Measurements from ENCODE around the gene MAP4K2. TPM values are rescaled to one million over a fixed set of nuclear protein-coding genes. Genes with fewer than 3 reads are reported as not detected.

MAP4K2 gene
- total and polyA plus RNA-seq, 2 of the 8 experiments (the other 6 are each of a cell fraction or from before 2014, with no cell fraction given), result 20.1 to 20.7 TPM

GRCh38 chr11:64796047-64796756, 6.8 kb downstream of the MAP4K2 start:
- no peak overlapping the region for H2BK20ac ChIP-seq (ENCODE audit: low read length)
- no peaks in the 10 kb centered on the region; the same call in 1 of the 2 replicates for H3K79me1 ChIP-seq (ENCODE audit: low read depth, low read length)
- peaks cover 0 to 2% of the 10 kb centered on the region in 2 experiments for H4K20me1 ChIP-seq (replicated peaks in 1 of 2; ENCODE audit: control insufficient read depth in 1 of 2, insufficient read depth in 2 of 2, low read length in 2 of 2)
- H3K9ac ChIP-seq (replicated peaks in 1 of 4; ENCODE audit: extremely low read depth in 1 of 4, low read depth in 3 of 4, low read length in 3 of 4), result no peak overlapping the region
- H4K91ac ChIP-seq (replicated peaks; ENCODE audit: insufficient read length, low read length), result no peak overlapping the region
- H3K36me3 ChIP-seq (ENCODE audit: control insufficient read depth in 2 of 4, insufficient read depth in 4 of 4, low read length in 3 of 4), result peaks cover 0 to 2% (median 0%) of the 10 kb centered on the region in 4 experiments; a peak in 1 of 8 replicates
- FAIRE-seq (no peak), DNase-seq (ENCODE audit: low read depth in 1 of 2, low spot score in 2 of 2) (no peak)
- H2BK5ac ChIP-seq (ENCODE audit: low read depth, low read length), result no peak overlapping the region
- POLR2A ChIA-PET (ENCODE audit: partially characterized antibody), result interaction anchor here (0.7 to 1.6 kb wide), 2 partner anchors 10 to 34 kb away, joined by 3 to 4 read pairs; no protein-coding TSS in a partner anchor
- H3K4ac ChIP-seq (replicated peaks; ENCODE audit: insufficient read length, low read depth, low read length), result no peak overlapping the region
- no peak overlapping the region for H4K8ac ChIP-seq (ENCODE audit: extremely low read depth, insufficient read depth, low read length)
- CTCF ChIA-PET (ENCODE audit: partially characterized antibody), result interaction anchor here (1.0 to 2.7 kb wide), 4 partner anchors 13 to 72 kb away, joined by 3 to 9 read pairs (median 4); no protein-coding TSS in a partner anchor
- no peak overlapping the region for H3K4me2 ChIP-seq (ENCODE audit: insufficient read depth in 1 of 2, low read depth in 2 of 2, low read length in 2 of 2)
- no peak overlapping the region for H3K4me3 ChIP-seq (ENCODE audit: extremely low read depth in 1 of 4, insufficient read depth in 2 of 4, low read depth in 3 of 4, low read length in 4 of 4)
- no peaks in the 10 kb centered on the region for H3K9me3 ChIP-seq (ENCODE audit: insufficient read depth in 2 of 2, low read depth in 1 of 2, low read length in 1 of 2)
- H3K27ac ChIP-seq (ENCODE audit: low read depth, low read length), result no peak overlapping the region
- no peak overlapping the region for H3K56ac ChIP-seq (replicated peaks; ENCODE audit: insufficient read length, low read depth, low read length)
- no peaks in the 10 kb centered on the region for H3K23me2 ChIP-seq (ENCODE audit: low read depth, low read length)
- no peaks in the 10 kb centered on the region for H3K27me3 ChIP-seq (replicated peaks in 1 of 4; ENCODE audit: control insufficient read depth in 3 of 4, extremely low read depth in 1 of 4, insufficient read depth in 3 of 4, low read length in 3 of 4)
- H2BK120ac ChIP-seq (replicated peaks; ENCODE audit: low read depth, low read length), result no peak overlapping the region
- no peak overlapping the region for H2AFZ ChIP-seq (ENCODE audit: low read length)
- no peak overlapping the region for H4K5ac ChIP-seq (ENCODE audit: insufficient read length, low read depth, low read length)
- no peak overlapping the region for H3K14ac ChIP-seq (ENCODE audit: insufficient read length)
- WGBS, 2 experiments (ENCODE audit: extremely low coverage in 1 of 2, insufficient coverage in 1 of 2, insufficient read length in 1 of 2, insufficient replicate concordance in 2 of 2, low coverage in 1 of 2, low lambda C conversion rate in 2 of 2, missing lambda C conversion rate in 1 of 2), result 89% methylated on average over 18 of the region's 19 CpGs; no CpG with 5 or more reads in 1 of the 2 experiments
- no peaks in the 10 kb centered on the region for H3K79me2 ChIP-seq (ENCODE audit: control insufficient read depth in 1 of 2, insufficient read depth in 2 of 2, low read length in 2 of 2)
- no peak overlapping the region for H2BK15ac ChIP-seq (ENCODE audit: low read length)
- no peaks in the 10 kb centered on the region for H3K4me1 ChIP-seq (replicated peaks in 1 of 4; ENCODE audit: control insufficient read depth in 3 of 4, insufficient read depth in 4 of 4, low read length in 3 of 4)
- no peak overlapping the region for H2BK12ac ChIP-seq (ENCODE audit: low read depth, low read length)
- no peak overlapping the region for H2AK5ac ChIP-seq (ENCODE audit: low read depth, low read length)
- H3K18ac ChIP-seq (ENCODE audit: extremely low read depth, low read length), result no peak overlapping the region
- no peak overlapping the region for H3K23ac ChIP-seq (ENCODE audit: insufficient read length)
- no peak for TF ChIP-seq TEAD4 (IDR thresholded peaks at IDR 0.05; ENCODE audit: low read depth, low read length)
- no peak for TF ChIP-seq HDAC6 (IDR thresholded peaks at IDR 0.05; ENCODE audit: low read depth, low read length)
- TF ChIP-seq BRCA1 (IDR thresholded peaks at IDR 0.05; ENCODE audit: low read depth, low read length), result no peak
- no peak for TF ChIP-seq TBP (IDR thresholded peaks at IDR 0.05; ENCODE audit: low read depth, low read length)
- no peak for TF ChIP-seq BCL11A (IDR thresholded peaks at IDR 0.05; ENCODE audit: low read depth in 2 of 2, low read length in 2 of 2)
- no peak for TF ChIP-seq CHD1 (IDR thresholded peaks at IDR 0.05; ENCODE audit: low read depth, low read length)
- TF ChIP-seq JUN (IDR thresholded peaks at IDR 0.05; ENCODE audit: low read depth, low read length), result no peak
- no peak for TF ChIP-seq SP4 (IDR thresholded peaks at IDR 0.05; ENCODE audit: low read length)
- TF ChIP-seq CTBP2 (IDR thresholded peaks at IDR 0.05; ENCODE audit: borderline replicate concordance, insufficient read depth, insufficient read length, low read length), result no peak
- TF ChIP-seq, protein P1, sequence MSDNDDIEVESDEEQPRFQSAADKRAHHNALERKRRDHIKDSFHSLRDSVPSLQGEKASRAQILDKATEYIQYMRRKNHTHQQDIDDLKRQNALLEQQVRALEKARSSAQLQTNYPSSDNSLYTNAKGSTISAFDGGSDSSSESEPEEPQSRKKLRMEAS (IDR thresholded peaks at IDR 0.05), result no peak
- TF ChIP-seq SP1 (IDR thresholded peaks at IDR 0.05; ENCODE audit: low read depth, low read length), result no peak

Measured in H1 (cell line).